ENCODE measurements around the gene FSTL4.

Gene FSTL4

DNA sequence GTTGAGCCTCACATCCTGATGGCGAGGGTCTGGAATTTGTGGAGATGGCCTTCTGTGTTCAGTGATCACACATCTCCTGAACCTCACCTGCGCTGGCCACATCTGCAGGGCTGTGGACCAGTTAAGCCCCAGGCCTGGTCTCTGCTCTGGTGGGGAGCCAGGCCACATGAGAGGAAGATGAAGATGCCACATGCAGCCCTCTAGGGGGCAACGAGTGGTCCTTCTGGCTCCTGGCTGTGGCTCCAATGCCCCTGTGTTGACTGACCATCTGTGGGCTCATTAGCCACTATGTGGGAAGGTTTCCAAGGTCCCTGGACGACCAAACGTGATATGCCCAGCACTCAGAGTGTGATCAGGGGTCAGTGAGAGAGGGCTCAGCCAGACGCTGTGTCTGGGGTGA is 357.5 kb downstream of the FSTL4 start:
- Histone ChIP-seq H3K79me2 (ENCODE audit: insufficient read depth, low read length) (no peaks in the 10 kb centered on the region), H3K27me3 (ENCODE audit: insufficient read depth, low read length, poor library complexity) (peaks cover 7% of the 10 kb centered on the region), H4K20me1 (ENCODE audit: insufficient read depth, low read length) (no peaks in the 10 kb centered on the region), H3K27ac (ENCODE audit: low read length) (no peak overlapping the region), H3K36me3 (ENCODE audit: insufficient read depth, low read length) (no peaks in the 10 kb centered on the region), H3K9ac (ENCODE audit: low read depth, low read length) (no peak overlapping the region), H2AFZ (ENCODE audit: low read depth, low read length) (no peak overlapping the region), H3K4me3 (ENCODE audit: low read depth in 1 of 2, low read length in 2 of 2) (no peak overlapping the region), H3K9me3 (ENCODE audit: insufficient read depth, low read length, severe bottlenecking) (no peaks in the 10 kb centered on the region), H3K4me1 (ENCODE audit: insufficient read depth, low read length) (peaks cover 83% of the 10 kb centered on the region), H3K4me2 (ENCODE audit: insufficient read depth, low read length) (no peak overlapping the region)
- DNase-seq (no peak), ATAC-seq (ENCODE audit: insufficient read depth, low read depth) (no peak)
- no peak for TF ChIP-seq EZH2 (IDR thresholded peaks at IDR 0.05; ENCODE audit: borderline replicate concordance, low read depth, low read length, severe bottlenecking)
- TF ChIP-seq, protein P1, sequence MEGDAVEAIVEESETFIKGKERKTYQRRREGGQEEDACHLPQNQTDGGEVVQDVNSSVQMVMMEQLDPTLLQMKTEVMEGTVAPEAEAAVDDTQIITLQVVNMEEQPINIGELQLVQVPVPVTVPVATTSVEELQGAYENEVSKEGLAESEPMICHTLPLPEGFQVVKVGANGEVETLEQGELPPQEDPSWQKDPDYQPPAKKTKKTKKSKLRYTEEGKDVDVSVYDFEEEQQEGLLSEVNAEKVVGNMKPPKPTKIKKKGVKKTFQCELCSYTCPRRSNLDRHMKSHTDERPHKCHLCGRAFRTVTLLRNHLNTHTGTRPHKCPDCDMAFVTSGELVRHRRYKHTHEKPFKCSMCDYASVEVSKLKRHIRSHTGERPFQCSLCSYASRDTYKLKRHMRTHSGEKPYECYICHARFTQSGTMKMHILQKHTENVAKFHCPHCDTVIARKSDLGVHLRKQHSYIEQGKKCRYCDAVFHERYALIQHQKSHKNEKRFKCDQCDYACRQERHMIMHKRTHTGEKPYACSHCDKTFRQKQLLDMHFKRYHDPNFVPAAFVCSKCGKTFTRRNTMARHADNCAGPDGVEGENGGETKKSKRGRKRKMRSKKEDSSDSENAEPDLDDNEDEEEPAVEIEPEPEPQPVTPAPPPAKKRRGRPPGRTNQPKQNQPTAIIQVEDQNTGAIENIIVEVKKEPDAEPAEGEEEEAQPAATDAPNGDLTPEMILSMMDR (IDR thresholded peaks at IDR 0.05; ENCODE audit: borderline replicate concordance, extremely low read depth, low read length, poor library complexity, severe bottlenecking): peak; percentile 12

DNA sequence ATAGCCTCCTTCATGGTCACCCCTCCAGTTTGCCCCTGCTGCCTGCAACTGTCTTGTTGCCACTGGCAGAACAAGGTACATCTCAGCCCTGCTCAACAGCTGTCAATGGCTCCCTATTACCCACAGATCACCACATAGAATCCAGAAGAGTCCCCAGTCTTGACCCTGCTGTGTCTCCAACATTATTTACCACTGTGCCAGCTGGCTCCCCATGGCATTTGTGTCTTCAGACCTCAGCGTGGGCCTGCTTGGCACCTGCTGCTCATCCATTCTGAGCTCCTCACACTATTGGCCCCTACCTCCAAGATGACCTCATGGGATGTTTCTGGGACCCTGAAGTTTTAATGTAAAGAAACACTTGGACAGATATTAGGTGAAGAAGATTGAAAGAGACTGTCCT is 358.7 kb downstream of the FSTL4 start:
- Histone ChIP-seq H3K79me2 (ENCODE audit: insufficient read depth, low read length) (no peaks in the 10 kb centered on the region), H3K4me1 (ENCODE audit: insufficient read depth, low read length) (peaks cover 83% of the 10 kb centered on the region), H3K4me2 (ENCODE audit: insufficient read depth, low read length) (no peak overlapping the region), H3K9me3 (ENCODE audit: insufficient read depth, low read length, severe bottlenecking) (no peaks in the 10 kb centered on the region), H3K36me3 (ENCODE audit: insufficient read depth, low read length) (no peaks in the 10 kb centered on the region), H4K20me1 (ENCODE audit: insufficient read depth, low read length) (no peaks in the 10 kb centered on the region), H3K27ac (ENCODE audit: low read length) (peak overlapping the region; percentile 33; the same call in 1 of the 2 replicates), H2AFZ (ENCODE audit: low read depth, low read length) (no peak overlapping the region), H3K27me3 (ENCODE audit: insufficient read depth, low read length, poor library complexity) (peaks cover 7% of the 10 kb centered on the region), H3K9ac (ENCODE audit: low read depth, low read length) (no peak overlapping the region), H3K4me3 (ENCODE audit: low read depth in 1 of 2, low read length in 2 of 2) (no peak overlapping the region)
- no peak for TF ChIP-seq EZH2 (IDR thresholded peaks at IDR 0.05; ENCODE audit: borderline replicate concordance, low read depth, low read length, severe bottlenecking)
- TF ChIP-seq, protein P1 (IDR thresholded peaks at IDR 0.05; ENCODE audit: borderline replicate concordance, extremely low read depth, low read length, poor library complexity, severe bottlenecking): no peak
- DNase-seq (no peak), ATAC-seq (ENCODE audit: insufficient read depth, low read depth) (no peak)

DNA sequence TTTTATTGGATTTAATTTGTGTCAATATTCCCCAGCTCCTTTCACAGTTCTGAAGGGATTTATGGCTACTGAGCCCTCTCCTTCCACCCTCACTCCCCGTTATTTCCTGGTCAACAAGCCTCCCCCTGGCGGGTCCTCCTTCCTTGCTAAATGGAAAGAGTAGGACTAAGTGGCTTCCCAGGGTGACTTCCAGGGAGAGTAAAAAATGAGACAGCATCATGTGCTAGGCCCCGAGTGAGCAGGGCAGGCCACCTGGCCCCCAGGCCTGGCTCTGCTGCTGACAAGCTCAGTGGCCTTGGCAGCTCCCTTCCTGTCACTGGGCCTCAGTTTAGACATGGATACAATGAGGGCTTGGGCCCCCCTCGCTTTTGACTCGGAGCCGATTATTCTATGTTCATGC is 359.3 kb downstream of the FSTL4 start:
- DNase-seq (no peak), ATAC-seq (ENCODE audit: insufficient read depth, low read depth) (no peak)
- TF ChIP-seq, protein P1 (IDR thresholded peaks at IDR 0.05; ENCODE audit: borderline replicate concordance, extremely low read depth, low read length, poor library complexity, severe bottlenecking): no peak
- TF ChIP-seq EZH2 (IDR thresholded peaks at IDR 0.05; ENCODE audit: borderline replicate concordance, low read depth, low read length, severe bottlenecking): no peak
- no peak overlapping the region for H3K9ac ChIP-seq (ENCODE audit: low read depth, low read length)
- H4K20me1 ChIP-seq (ENCODE audit: insufficient read depth, low read length): no peaks in the 10 kb centered on the region
- H3K4me3 ChIP-seq (ENCODE audit: low read depth in 1 of 2, low read length in 2 of 2): no peak overlapping the region
- H2AFZ ChIP-seq (ENCODE audit: low read depth, low read length): no peak overlapping the region
- H3K4me2 ChIP-seq (ENCODE audit: insufficient read depth, low read length): no peak overlapping the region
- H3K9me3 ChIP-seq (ENCODE audit: insufficient read depth, low read length, severe bottlenecking): no peaks in the 10 kb centered on the region
- H3K36me3 ChIP-seq (ENCODE audit: insufficient read depth, low read length): no peaks in the 10 kb centered on the region
- H3K27ac ChIP-seq (ENCODE audit: low read length): peak overlapping the region; percentile 33; the same call in 1 of the 2 replicates
- H3K4me1 ChIP-seq (ENCODE audit: insufficient read depth, low read length): peaks cover 80% of the 10 kb centered on the region
- peaks cover 7% of the 10 kb centered on the region for H3K27me3 ChIP-seq (ENCODE audit: insufficient read depth, low read length, poor library complexity)
- H3K79me2 ChIP-seq (ENCODE audit: insufficient read depth, low read length): no peaks in the 10 kb centered on the region

DNA sequence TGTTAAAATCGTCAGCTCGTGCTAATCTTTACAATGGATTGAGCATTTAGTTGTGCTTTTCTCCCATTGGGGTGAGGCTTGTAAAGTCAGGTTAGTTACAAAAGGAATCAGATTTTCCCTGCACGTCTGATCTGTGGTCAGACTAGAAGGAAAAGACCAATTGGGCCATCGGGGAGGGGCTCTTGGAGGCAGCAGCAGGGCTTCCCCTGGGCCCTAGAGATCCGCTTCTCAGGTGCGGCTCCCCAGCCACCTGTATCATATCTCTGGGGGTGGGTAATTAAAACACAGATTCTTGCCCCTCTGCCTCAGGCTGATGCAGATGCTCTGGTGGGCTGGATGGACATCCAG is 360.2 kb downstream of the FSTL4 start:
- H3K27me3 ChIP-seq (ENCODE audit: insufficient read depth, low read length, poor library complexity): peaks cover 7% of the 10 kb centered on the region
- DNase-seq (no peak), ATAC-seq (ENCODE audit: insufficient read depth, low read depth) (no peak)
- H3K4me2 ChIP-seq (ENCODE audit: insufficient read depth, low read length): peak overlapping the region; percentile 34
- H3K79me2 ChIP-seq (ENCODE audit: insufficient read depth, low read length): no peaks in the 10 kb centered on the region
- H3K36me3 ChIP-seq (ENCODE audit: insufficient read depth, low read length): no peaks in the 10 kb centered on the region
- TF ChIP-seq EZH2 (IDR thresholded peaks at IDR 0.05; ENCODE audit: borderline replicate concordance, low read depth, low read length, severe bottlenecking): no peak
- TF ChIP-seq, protein P1 (IDR thresholded peaks at IDR 0.05; ENCODE audit: borderline replicate concordance, extremely low read depth, low read length, poor library complexity, severe bottlenecking): no peak
- H3K9ac ChIP-seq (ENCODE audit: low read depth, low read length): peak overlapping the region; percentile 32
- no peaks in the 10 kb centered on the region for H3K9me3 ChIP-seq (ENCODE audit: insufficient read depth, low read length, severe bottlenecking)
- peak overlapping the region; percentile 83 for H3K27ac ChIP-seq (ENCODE audit: low read length)
- peaks cover 80% of the 10 kb centered on the region for H3K4me1 ChIP-seq (ENCODE audit: insufficient read depth, low read length)
- no peaks in the 10 kb centered on the region for H4K20me1 ChIP-seq (ENCODE audit: insufficient read depth, low read length)
- H2AFZ ChIP-seq (ENCODE audit: low read depth, low read length): no peak overlapping the region
- no peak overlapping the region for H3K4me3 ChIP-seq (ENCODE audit: low read depth in 1 of 2, low read length in 2 of 2)
